ENCODE results near the gene TMPRSS3.

Gene TMPRSS3

DNA sequence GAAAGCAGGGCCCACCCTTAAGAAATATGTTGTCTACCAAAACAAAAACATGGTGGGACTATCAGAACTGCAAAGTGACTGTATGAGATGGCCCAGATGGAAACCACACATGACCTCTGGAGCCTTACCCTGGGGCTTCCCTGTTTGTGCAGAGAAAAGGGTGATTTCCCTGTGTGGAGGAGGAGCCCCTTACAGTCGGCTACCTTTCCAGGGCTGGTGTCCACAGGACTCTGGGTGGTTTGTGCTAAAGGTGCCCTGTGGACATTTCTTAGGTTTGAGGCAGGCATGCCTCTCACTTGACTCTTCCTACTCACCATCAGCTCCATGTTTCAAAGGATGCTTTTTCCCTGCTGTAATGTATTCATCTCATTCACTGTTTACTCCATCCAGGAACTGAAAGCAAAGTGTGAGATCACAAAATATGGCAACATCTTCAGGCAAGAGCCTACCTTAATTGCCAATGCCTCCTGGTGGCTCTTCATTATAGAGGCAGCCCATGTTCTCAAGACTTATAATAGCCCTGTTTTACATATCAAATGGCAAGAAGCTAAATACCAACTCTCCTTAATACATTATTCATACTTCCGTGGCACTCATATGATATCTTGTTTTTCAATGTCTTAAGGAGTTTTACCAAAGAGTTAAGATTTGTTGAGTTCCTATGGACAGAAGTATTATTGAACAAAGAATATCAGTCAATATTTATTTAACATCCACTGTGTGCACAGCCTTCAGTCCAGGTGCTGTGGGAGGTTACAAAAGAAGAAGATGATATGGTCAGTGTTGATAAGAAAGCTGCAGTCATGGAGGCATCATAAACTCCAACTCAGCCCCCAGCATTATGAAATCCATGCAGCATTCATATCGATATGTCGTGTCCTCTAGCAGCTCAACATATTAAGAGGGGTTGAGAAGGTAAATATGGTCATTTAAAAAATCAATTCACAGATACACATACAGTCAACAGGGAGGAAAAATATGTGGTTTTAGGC lies 65.2 kb downstream of the TMPRSS3 start:
- no peak for DNase-seq

DNA sequence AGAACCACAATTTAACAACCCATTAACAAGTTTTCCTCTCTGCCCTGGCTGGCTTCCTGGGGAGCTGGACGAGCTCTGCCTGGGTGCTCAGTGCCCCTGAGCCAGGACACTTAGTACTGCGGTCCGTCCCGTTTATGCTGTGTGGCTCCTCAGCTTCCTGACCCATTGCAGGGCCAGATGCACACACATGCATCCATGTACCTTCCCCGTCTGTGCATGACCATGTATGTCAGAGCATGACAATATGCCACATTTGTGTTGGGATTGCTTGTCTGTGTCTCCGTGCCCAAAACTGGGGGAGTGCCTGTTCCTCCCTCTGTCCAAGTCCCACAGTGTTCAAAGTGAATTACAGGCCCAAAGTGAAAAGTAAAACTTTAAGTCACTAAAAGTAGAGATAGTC lies 71.0 kb downstream of the TMPRSS3 start:
- DNase-seq = no peak

Data from effector CD4-positive, alpha-beta T cell (primary cell).